GM23338 (cell line): ENCODE results near the gene COL4A6. TPM values are rescaled to one million over a fixed set of nuclear protein-coding genes. Genes with fewer than 3 reads are reported as not detected.

Experiments
- ATAC-seq: fragments of 200-7000 bp; cut with Tn5 transposase; 3 replicates; pipeline ENCODE4 v1.9.1; 2020
- DNase-seq: peaks from one replicate; pipeline ENCODE4 v3.0.0-alpha.2; 2015; ENCODE audit warnings: low spot score
- H2AFZ ChIP-seq: fragments of 200-600 bp; sonication (generic); 2 replicates; pipeline ENCODE4 v1.8.0; 2016; ENCODE audit warnings: antibody characterized with exemption, mild to moderate bottlenecking, moderate library complexity
- H3F3A ChIP-seq: fragments of 200-600 bp; sonication (generic); replicated peaks from 2 replicates; pipeline ENCODE4 v1.8.0; 2017; ENCODE audit warnings: antibody characterized with exemption, mixed run types, low read depth
- H3K27ac ChIP-seq: fragments of 200-600 bp; sonication (generic); 2 replicates; pipeline ENCODE4 v1.6.1; 2016; ENCODE audit warnings: low read depth
- H3K27me3 ChIP-seq: fragments of 200-600 bp; sonication (generic); 2 replicates; pipeline ENCODE4 v1.8.0; 2016; ENCODE audit warnings: mild to moderate bottlenecking, mixed run types, moderate library complexity; ENCODE audit not compliant: insufficient read depth
- H3K36me3 ChIP-seq: fragments of 200-600 bp; sonication (generic); 2 replicates; pipeline ENCODE4 v1.8.0; 2016; ENCODE audit warnings: mild to moderate bottlenecking; ENCODE audit not compliant: insufficient read depth
- H3K4me1 ChIP-seq: fragments of 200-600 bp; sonication (generic); 2 replicates; pipeline ENCODE4 v1.8.0; 2016; ENCODE audit warnings: mild to moderate bottlenecking, moderate library complexity; ENCODE audit not compliant: insufficient read depth
- H3K4me2 ChIP-seq: fragments of 200-600 bp; sonication (generic); 2 replicates; pipeline ENCODE4 v1.7.1; 2017; ENCODE audit warnings: mixed run types
- H3K4me3 ChIP-seq: fragments of 200-600 bp; sonication (generic); 2 replicates; pipeline ENCODE4 v1.6.1; 2016; ENCODE audit warnings: mixed run types
- H3K79me2 ChIP-seq: fragments of 200-600 bp; sonication (generic); replicated peaks from 2 replicates; pipeline ENCODE4 v1.8.0; 2017; ENCODE audit warnings: mild to moderate bottlenecking; ENCODE audit not compliant: insufficient read depth
- H3K9me2 ChIP-seq: fragments of 200-600 bp; sonication (generic); 2 replicates; pipeline ENCODE4 v1.8.0; 2017; ENCODE audit not compliant: insufficient read depth
- H4K20me1 ChIP-seq: fragments of 200-600 bp; sonication (generic); replicated peaks from 2 replicates; pipeline ENCODE4 v1.8.0; 2017; ENCODE audit warnings: mild to moderate bottlenecking; ENCODE audit not compliant: insufficient read depth
- H3K27ac Mint-ChIP-seq: 2 replicates; pipeline ENCODE4 v1.8.0; 2020; ENCODE audit warnings: inconsistent platforms, mild to moderate bottlenecking, moderate library complexity, mixed read lengths
- H3K27me3 Mint-ChIP-seq: 3 replicates; pipeline ENCODE4 v1.8.0; 2022; ENCODE audit warnings: low read depth, mild to moderate bottlenecking, moderate library complexity, mixed read lengths, inconsistent platforms; ENCODE audit not compliant: insufficient read depth, poor library complexity
- H3K36me3 Mint-ChIP-seq: 3 replicates; pipeline ENCODE4 v1.8.0; 2021; ENCODE audit warnings: low read depth, mild to moderate bottlenecking, inconsistent platforms, moderate library complexity, mixed read lengths
- H3K4me1 Mint-ChIP-seq: 3 replicates; pipeline ENCODE4 v1.8.0; 2020; ENCODE audit warnings: mild to moderate bottlenecking, inconsistent platforms, mixed read lengths
- H3K4me3 Mint-ChIP-seq: 3 replicates; pipeline ENCODE4 v1.8.0; 2021; ENCODE audit warnings: moderate library complexity, mild to moderate bottlenecking, inconsistent platforms, mixed read lengths
- H3K9me3 Mint-ChIP-seq: 3 replicates; pipeline ENCODE4 v1.8.0; 2020; ENCODE audit warnings: moderate library complexity, mild to moderate bottlenecking, inconsistent platforms, mixed read lengths
- CREB1 ChIP-seq: fragments of 250-450 bp; sonication (Bioruptor Pico); IDR thresholded peaks from 2 replicates; pipeline ENCODE4 v1.5.0; 2020; ENCODE audit warnings: low read depth, mild to moderate bottlenecking, moderate library complexity
- CTCF ChIP-seq, 2 experiments: fragments of 200-600 bp in 1 of 2; sonication (generic) in 1 of 2; conservative IDR thresholded peaks; 2 replicates each; pipeline versions ENCODE4 v1.5.1 to v1.6.1; 2016 to 2017; ENCODE audit warnings: antibody characterized with exemption in 2 of 2, low read depth in 2 of 2, mild to moderate bottlenecking in 2 of 2, moderate library complexity in 1 of 2
- JUNB ChIP-seq: IDR thresholded peaks from one replicate; pipeline ENCODE4 v1.6.1; 2016; ENCODE audit warnings: antibody characterized with exemption; ENCODE audit not compliant: unreplicated experiment
- POLR2AphosphoS5 ChIP-seq: IDR thresholded peaks from 2 replicates; pipeline ENCODE4 v1.6.1; 2016; ENCODE audit warnings: antibody characterized with exemption, low read depth
- ZNF114 ChIP-seq: fragments of 250-450 bp; sonication (Bioruptor Pico); IDR thresholded peaks from 2 replicates; pipeline ENCODE4 v1.5.0; 2020; ENCODE audit warnings: mild to moderate bottlenecking, moderate library complexity
- ZNF331 ChIP-seq: fragments of 250-450 bp; sonication (Bioruptor Pico); IDR thresholded peaks from 2 replicates; pipeline ENCODE4 v1.5.0; 2020; ENCODE audit warnings: low read depth, mild to moderate bottlenecking, moderate library complexity
- polyA plus RNA-seq: library from polyadenylated mRNA; unstranded; fragments of >200 nt; fragmentation: Nextera tagmentation; extraction: Ambion mirVana; gene quantifications from 2 replicates; pipeline ENCODE4 v1.2.1, GENCODE V29; 2016
- total RNA-seq: library from RNA; depleted of rRNA; stranded (reverse); fragments of >200 nt; shearing (Covaris generic); gene quantifications from 2 replicates; pipeline ENCODE4 v1.2.3, GENCODE V29; 2014
- TF ChIP-seq, protein P1 (sequence below): fragments of 250-450 bp; sonication (Bioruptor Pico); IDR thresholded peaks from 2 replicates; pipeline ENCODE4 v1.5.0; 2020; ENCODE audit warnings: mild to moderate bottlenecking, moderate library complexity

COL4A6 gene
- total and polyA plus RNA-seq, 2 experiments from 2014 or later = 4.1 to 15.2 TPM

DNA sequence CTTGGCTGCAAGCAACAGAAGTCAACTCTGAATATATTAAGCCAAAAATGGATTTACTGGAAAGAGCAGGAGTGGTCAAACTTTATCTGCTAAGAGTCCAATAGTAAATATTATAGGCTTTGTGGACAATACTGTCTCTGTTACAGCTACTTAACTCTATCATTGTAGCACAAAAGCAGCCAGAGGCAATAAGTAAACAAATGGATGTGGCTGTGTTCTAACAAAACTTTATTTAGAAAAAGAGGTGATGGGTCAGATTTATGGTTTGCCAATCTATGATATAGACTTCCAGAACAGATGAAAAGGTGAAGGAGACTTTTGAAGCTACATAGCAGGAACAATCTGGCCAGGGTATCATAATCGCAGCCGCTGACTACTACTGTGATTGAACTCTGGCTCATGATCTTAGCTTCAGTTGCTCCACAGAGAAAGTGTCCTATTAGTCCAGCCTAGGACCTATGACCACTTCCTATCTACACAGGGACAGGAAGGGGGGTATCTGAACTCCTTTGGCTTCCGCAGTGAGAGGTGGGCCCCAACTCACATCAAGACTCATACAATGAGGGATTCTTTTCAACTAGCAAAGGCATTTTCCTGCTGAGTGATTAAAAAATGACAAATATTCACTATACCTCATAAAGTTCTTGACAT lies 191.8 kb downstream of the COL4A6 start (continued):
- TF ChIP-seq, protein P1, sequence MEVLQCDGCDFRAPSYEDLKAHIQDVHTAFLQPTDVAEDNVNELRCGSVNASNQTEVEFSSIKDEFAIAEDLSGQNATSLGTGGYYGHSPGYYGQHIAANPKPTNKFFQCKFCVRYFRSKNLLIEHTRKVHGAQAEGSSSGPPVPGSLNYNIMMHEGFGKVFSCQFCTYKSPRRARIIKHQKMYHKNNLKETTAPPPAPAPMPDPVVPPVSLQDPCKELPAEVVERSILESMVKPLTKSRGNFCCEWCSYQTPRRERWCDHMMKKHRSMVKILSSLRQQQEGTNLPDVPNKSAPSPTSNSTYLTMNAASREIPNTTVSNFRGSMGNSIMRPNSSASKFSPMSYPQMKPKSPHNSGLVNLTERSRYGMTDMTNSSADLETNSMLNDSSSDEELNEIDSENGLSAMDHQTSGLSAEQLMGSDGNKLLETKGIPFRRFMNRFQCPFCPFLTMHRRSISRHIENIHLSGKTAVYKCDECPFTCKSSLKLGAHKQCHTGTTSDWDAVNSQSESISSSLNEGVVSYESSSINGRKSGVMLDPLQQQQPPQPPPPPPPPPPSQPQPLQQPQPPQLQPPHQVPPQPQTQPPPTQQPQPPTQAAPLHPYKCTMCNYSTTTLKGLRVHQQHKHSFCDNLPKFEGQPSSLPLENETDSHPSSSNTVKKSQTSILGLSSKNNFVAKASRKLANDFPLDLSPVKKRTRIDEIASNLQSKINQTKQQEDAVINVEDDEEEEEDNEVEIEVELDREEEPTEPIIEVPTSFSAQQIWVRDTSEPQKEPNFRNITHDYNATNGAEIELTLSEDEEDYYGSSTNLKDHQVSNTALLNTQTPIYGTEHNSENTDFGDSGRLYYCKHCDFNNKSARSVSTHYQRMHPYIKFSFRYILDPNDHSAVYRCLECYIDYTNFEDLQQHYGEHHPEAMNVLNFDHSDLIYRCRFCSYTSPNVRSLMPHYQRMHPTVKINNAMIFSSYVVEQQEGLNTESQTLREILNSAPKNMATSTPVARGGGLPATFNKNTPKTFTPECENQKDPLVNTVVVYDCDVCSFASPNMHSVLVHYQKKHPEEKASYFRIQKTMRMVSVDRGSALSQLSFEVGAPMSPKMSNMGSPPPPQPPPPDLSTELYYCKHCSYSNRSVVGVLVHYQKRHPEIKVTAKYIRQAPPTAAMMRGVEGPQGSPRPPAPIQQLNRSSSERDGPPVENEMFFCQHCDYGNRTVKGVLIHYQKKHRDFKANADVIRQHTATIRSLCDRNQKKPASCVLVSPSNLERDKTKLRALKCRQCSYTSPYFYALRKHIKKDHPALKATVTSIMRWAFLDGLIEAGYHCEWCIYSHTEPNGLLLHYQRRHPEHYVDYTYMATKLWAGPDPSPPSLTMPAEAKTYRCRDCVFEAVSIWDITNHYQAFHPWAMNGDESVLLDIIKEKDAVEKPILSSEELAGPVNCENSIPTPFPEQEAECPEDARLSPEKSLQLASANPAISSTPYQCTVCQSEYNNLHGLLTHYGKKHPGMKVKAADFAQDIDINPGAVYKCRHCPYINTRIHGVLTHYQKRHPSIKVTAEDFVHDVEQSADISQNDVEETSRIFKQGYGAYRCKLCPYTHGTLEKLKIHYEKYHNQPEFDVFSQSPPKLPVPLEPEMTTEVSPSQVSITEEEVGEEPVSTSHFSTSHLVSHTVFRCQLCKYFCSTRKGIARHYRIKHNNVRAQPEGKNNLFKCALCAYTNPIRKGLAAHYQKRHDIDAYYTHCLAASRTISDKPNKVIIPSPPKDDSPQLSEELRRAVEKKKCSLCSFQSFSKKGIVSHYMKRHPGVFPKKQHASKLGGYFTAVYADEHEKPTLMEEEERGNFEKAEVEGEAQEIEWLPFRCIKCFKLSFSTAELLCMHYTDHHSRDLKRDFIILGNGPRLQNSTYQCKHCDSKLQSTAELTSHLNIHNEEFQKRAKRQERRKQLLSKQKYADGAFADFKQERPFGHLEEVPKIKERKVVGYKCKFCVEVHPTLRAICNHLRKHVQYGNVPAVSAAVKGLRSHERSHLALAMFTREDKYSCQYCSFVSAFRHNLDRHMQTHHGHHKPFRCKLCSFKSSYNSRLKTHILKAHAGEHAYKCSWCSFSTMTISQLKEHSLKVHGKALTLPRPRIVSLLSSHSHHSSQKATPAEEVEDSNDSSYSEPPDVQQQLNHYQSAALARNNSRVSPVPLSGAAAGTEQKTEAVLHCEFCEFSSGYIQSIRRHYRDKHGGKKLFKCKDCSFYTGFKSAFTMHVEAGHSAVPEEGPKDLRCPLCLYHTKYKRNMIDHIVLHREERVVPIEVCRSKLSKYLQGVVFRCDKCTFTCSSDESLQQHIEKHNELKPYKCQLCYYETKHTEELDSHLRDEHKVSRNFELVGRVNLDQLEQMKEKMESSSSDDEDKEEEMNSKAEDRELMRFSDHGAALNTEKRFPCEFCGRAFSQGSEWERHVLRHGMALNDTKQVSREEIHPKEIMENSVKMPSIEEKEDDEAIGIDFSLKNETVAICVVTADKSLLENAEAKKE (CRISPR knock-in tag) = no peak
- TF ChIP-seq CREB1 (CRISPR knock-in tag) = no peak
- TF ChIP-seq POLR2AphosphoS5 = no peak
- no peak for TF ChIP-seq ZNF331
- TF ChIP-seq JUNB = no peak

DNA sequence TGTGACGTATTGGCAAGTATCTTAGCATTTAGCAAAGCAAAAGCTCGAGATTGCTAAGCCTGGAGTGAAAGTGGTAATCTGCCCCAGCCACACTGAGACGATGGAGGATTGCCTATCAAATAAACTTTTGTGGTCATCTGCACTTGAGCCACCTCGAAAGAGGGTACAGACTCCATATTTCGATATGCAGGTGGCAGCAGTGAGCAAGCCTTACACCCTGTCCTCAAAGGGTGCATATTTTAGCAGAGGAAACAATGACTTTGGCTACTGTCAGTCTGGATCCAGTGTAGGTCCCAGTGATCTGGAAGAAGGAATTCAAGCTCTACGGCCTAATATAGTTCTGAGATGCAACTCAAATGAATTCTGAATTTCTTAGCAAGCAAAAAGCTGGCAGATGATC lies 192.8 kb downstream of the COL4A6 start:
- H4K20me1 ChIP-seq = no peaks in the 10 kb centered on the region
- H3K27me3 ChIP-seq = no peaks in the 10 kb centered on the region
- H3K4me3 Mint-ChIP-seq = no peak overlapping the region
- no peak overlapping the region for H3K27ac ChIP-seq
- no peak overlapping the region for H3K4me2 ChIP-seq
- H3K36me3 ChIP-seq = no peaks in the 10 kb centered on the region
- peak; percentile 13 for DNase-seq
- H3K9me2 ChIP-seq = no peaks in the 10 kb centered on the region
- no peaks in the 10 kb centered on the region for H3F3A ChIP-seq
- no peaks in the 10 kb centered on the region for H3K79me2 ChIP-seq
- no peak overlapping the region for H2AFZ ChIP-seq
- H3K36me3 Mint-ChIP-seq = no peaks in the 10 kb centered on the region
- peaks cover 6% of the 10 kb centered on the region; the same call in 2 of the 3 replicates for H3K4me1 Mint-ChIP-seq
- H3K4me1 ChIP-seq = no peaks in the 10 kb centered on the region
- H3K4me3 ChIP-seq = no peak overlapping the region
- H3K27me3 Mint-ChIP-seq = no peaks in the 10 kb centered on the region
- no peaks in the 10 kb centered on the region for H3K9me3 Mint-ChIP-seq
- peak; percentile 39; the same call in 1 of the 3 replicates for ATAC-seq
- no peak overlapping the region for H3K27ac Mint-ChIP-seq
- TF ChIP-seq ZNF114 (CRISPR knock-in tag) (no peak), CREB1 (CRISPR knock-in tag) (no peak), CTCF (conservative IDR thresholded peaks at IDR 0.05; ENCODE audit: low read depth in 2 of 2) (peak; percentile 20 to 55; a peak in 3 of 4 replicates), JUNB (no peak)
- TF ChIP-seq, protein P1 (CRISPR knock-in tag) = no peak
